PC-3 (cell line): ENCODE measurements around the gene PRSS56.

Source experiments
- EZH2 ChIP-seq: fragments of 300-600 bp; sonication (generic); IDR thresholded peaks from one replicate; pipeline ENCODE4 v1.6.1; 2017; ENCODE audit warnings: antibody characterized with exemption, mild to moderate bottlenecking, low read length; ENCODE audit not compliant: unreplicated experiment
- EZH2phosphoT487 ChIP-seq: fragments of 300-600 bp; sonication (generic); IDR thresholded peaks from 2 replicates; pipeline ENCODE4 v1.6.1; 2018; ENCODE audit warnings: mild to moderate bottlenecking, antibody characterized with exemption, low read length, borderline replicate concordance
- TF ChIP-seq, protein P1 (sequence below): fragments of 300-600 bp; sonication (generic); conservative IDR thresholded peaks from 2 replicates; pipeline ENCODE4 v1.5.1; 2017; ENCODE audit warnings: antibody characterized with exemption, low read depth, mild to moderate bottlenecking, low read length

DNA sequence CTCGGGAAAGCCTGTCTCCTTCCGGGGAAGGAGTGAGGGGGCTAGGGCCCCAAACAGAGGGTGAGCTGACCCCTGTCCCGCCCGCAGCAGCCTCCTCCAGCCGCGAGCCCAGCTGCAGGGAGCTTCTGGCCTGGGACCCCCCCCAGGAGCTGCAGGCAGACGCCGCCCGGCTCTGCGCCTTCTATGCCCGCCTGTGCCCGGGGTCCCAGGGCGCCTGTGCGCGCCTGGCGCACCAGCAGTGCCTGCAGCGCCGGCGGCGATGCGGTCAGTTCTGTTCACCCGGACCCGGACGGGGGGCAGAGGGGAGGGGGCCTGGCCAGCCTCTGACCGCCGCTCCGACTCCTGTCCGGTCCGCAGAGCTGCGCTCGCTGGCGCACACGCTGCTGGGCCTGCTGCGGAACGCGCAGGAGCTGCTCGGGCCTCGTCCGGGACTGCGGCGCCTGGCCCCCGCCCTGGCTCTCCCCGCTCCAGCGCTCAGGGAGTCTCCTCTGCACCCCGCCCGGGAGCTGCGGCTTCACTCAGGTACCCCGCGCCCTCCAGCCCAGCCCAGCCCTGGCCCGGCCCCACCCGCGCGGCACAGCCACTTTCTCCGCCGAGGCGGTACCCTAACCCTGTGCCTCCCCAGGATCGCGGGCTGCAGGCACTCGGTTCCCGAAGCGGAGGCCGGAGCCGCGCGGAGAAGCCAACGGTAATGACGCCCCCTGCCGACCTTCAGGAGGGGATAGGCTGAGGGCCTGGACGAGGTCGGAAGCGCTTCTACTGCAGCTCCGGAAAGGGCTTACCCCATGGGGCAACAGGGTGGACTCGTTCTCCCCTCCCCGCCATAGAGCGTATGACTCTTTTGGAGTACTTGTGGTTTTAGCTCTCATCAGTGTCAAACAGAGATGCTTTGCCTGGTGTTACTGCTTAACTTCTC lies 3.8 kb downstream of the PRSS56 start:
- TF ChIP-seq EZH2: no peak
- TF ChIP-seq, protein P1, sequence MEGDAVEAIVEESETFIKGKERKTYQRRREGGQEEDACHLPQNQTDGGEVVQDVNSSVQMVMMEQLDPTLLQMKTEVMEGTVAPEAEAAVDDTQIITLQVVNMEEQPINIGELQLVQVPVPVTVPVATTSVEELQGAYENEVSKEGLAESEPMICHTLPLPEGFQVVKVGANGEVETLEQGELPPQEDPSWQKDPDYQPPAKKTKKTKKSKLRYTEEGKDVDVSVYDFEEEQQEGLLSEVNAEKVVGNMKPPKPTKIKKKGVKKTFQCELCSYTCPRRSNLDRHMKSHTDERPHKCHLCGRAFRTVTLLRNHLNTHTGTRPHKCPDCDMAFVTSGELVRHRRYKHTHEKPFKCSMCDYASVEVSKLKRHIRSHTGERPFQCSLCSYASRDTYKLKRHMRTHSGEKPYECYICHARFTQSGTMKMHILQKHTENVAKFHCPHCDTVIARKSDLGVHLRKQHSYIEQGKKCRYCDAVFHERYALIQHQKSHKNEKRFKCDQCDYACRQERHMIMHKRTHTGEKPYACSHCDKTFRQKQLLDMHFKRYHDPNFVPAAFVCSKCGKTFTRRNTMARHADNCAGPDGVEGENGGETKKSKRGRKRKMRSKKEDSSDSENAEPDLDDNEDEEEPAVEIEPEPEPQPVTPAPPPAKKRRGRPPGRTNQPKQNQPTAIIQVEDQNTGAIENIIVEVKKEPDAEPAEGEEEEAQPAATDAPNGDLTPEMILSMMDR: peak; percentile 37
- TF ChIP-seq EZH2phosphoT487: no peak
